K562 (cell line): Measurements from ENCODE around the gene MAGEB4. TPM values are rescaled to one million over a fixed set of nuclear protein-coding genes. Genes with fewer than 3 reads are reported as not detected.

ENCODE experiments used
- BDP1 ChIP-seq: IDR thresholded peaks from 3 replicates; pipeline ENCODE4 v1.6.1; 2011; ENCODE audit not compliant: insufficient read length, insufficient read depth
- BMI1 ChIP-seq: fragments of 150-350 bp; IDR thresholded peaks from 2 replicates; pipeline ENCODE4 v1.6.1; 2014; ENCODE audit warnings: low read length
- CBFA2T3 ChIP-seq: fragments of 450-650 bp; IDR thresholded peaks from 2 replicates; pipeline ENCODE4 v1.6.1; 2017
- CREB5 ChIP-seq: fragments of 250-450 bp; sonication (Bioruptor Pico); IDR thresholded peaks from 2 replicates; pipeline ENCODE4 v1.5.0; 2020; ENCODE audit warnings: mild to moderate bottlenecking
- ELK1 ChIP-seq: sonication (generic); formaldehyde crosslinking; IDR thresholded peaks from 2 replicates; pipeline ENCODE4 v1.8.1; 2022; ENCODE audit warnings: missing genetic modification reagents
- HSF4 ChIP-seq: fragments of 250-450 bp; sonication (Bioruptor Pico); IDR thresholded peaks from 2 replicates; pipeline ENCODE4 v2.1.2; 2022; ENCODE audit warnings: mild to moderate bottlenecking, moderate library complexity, borderline replicate concordance
- LCOR ChIP-seq: sonication (generic); formaldehyde crosslinking; IDR thresholded peaks from 2 replicates; pipeline ENCODE4 v1.8.0; 2022; ENCODE audit warnings: mild to moderate bottlenecking, missing genetic modification reagents
- MAFF ChIP-seq: IDR thresholded peaks from 2 replicates; pipeline ENCODE4 v1.6.1; 2012; ENCODE audit warnings: low read length, improper control_type of control experiment
- MCM2 ChIP-seq: fragments of 450-650 bp; IDR thresholded peaks from 2 replicates; pipeline ENCODE4 v1.6.1; 2017; ENCODE audit warnings: low read depth, mild to moderate bottlenecking
- NCOA4 ChIP-seq: fragments of 450-650 bp; IDR thresholded peaks from 2 replicates; pipeline ENCODE4 v1.6.1; 2018; ENCODE audit warnings: mild to moderate bottlenecking; ENCODE audit not compliant: partially characterized antibody
- NR2F6 ChIP-seq: fragments of 450-650 bp; formaldehyde crosslinking; IDR thresholded peaks from 2 replicates; pipeline ENCODE4 v1.4.0; 2020; ENCODE audit warnings: mild to moderate bottlenecking
- PCBP2 ChIP-seq: fragments of 200-400 bp; formaldehyde crosslinking; IDR thresholded peaks from 2 replicates; pipeline ENCODE4 v1.6.1; 2018; ENCODE audit warnings: low read length, low read depth, mild to moderate bottlenecking, moderate library complexity; ENCODE audit not compliant: poor library complexity, severe bottlenecking
- RAD51 ChIP-seq: fragments of 450-650 bp; IDR thresholded peaks from 2 replicates; pipeline ENCODE4 v1.7.1; 2016; ENCODE audit warnings: low read depth, mild to moderate bottlenecking, borderline replicate concordance
- USF1 ChIP-seq: sonication (generic); formaldehyde crosslinking; IDR thresholded peaks from 2 replicates; pipeline ENCODE4 v1.9.0; 2022; ENCODE audit warnings: mild to moderate bottlenecking, missing genetic modification reagents
- ZBTB11 ChIP-seq, 3 experiments: fragments of 200-800 bp in 1 of 3; fragments of 250-450 bp in 1 of 3; fragments of 450-650 bp in 1 of 3; sonication (Bioruptor Pico) in 1 of 3; sonication (Bioruptor generic) in 1 of 3; formaldehyde crosslinking in 1 of 3; IDR thresholded peaks; 2 replicates each; pipeline versions ENCODE4 v1.6.1 to v1.8.0; 2016 to 2022; ENCODE audit warnings: mild to moderate bottlenecking in 2 of 3, missing genetic modification characterization in 2 of 3, missing compliant biosample characterization in 1 of 3, moderate library complexity in 1 of 3
- ZNF12 ChIP-seq: sonication (generic); formaldehyde crosslinking; IDR thresholded peaks from 2 replicates; pipeline ENCODE4 v1.4.0; 2020; ENCODE audit warnings: mild to moderate bottlenecking, missing genetic modification reagents
- ZNF165 ChIP-seq: fragments of 250-450 bp; sonication (Bioruptor Pico); IDR thresholded peaks from 2 replicates; pipeline ENCODE4 v1.4.0; 2020; ENCODE audit warnings: borderline replicate concordance
- ZNF449 ChIP-seq: fragments of 250-450 bp; sonication (Bioruptor Pico); IDR thresholded peaks from 2 replicates; pipeline ENCODE4 v1.8.0; 2022; ENCODE audit warnings: moderate library complexity, mild to moderate bottlenecking, inconsistent platforms
- polyA plus RNA-seq, 8 experiments: library from polyadenylated mRNA; depleted of rRNA in 4 of 8; stranded (reverse) in 5 of 8; unstranded in 3 of 8; fragments of >200 nt; fragmentation: Nextera tagmentation in 2 of 8; fragmentation: Illumina TruSeq in 1 of 8; extraction: Ambion mirVana in 2 of 8; extraction: Trizol in 1 of 8; gene quantifications; 2 replicates each; pipeline versions ENCODE4 v1.2.1 to v1.2.3, GENCODE V29; 2011 to 2014; ENCODE audit warnings: inconsistent platforms in 1 of 8, missing spikeins in 1 of 8
- total RNA-seq, 7 experiments: library from RNA; depleted of rRNA in 6 of 7; stranded (reverse); fragments of >200 nt in 6 of 7; fragmentation: Illumina TruSeq in 2 of 7; extraction: Trizol in 2 of 7; gene quantifications; 2 replicates each; pipeline versions ENCODE4 v1.2.1 to v1.2.3, GENCODE V29; 2011 to 2021; ENCODE audit warnings: low replicate concordance in 1 of 7

The MAGEB4 gene
- total and polyA plus RNA-seq, 9 of the 15 experiments (the other 6 are each of a cell fraction or from before 2014, with no cell fraction given), result 0.04 to 0.09 (median 0.06) TPM; not detected in 6

- no peak for TF ChIP-seq ELK1 (CRISPR knock-in tag)
- TF ChIP-seq CREB5 (CRISPR knock-in tag), result no peak
- no peak for TF ChIP-seq MAFF
- TF ChIP-seq LCOR, result peak; percentile 57; the same call in 1 of the 2 replicates
- no peak for TF ChIP-seq NCOA4
- TF ChIP-seq RAD51, result no peak
- no peak for TF ChIP-seq PCBP2
- peak in 2 of 3 experiments; percentile 73 to 87; a peak in 4 of 6 replicates for TF ChIP-seq ZBTB11 (CRISPR knock-in tag; IDR thresholded peaks at IDR 0.05)
- no peak for TF ChIP-seq ZNF12 (CRISPR knock-in tag)
- TF ChIP-seq BDP1, result no peak
- TF ChIP-seq NR2F6, result no peak
- TF ChIP-seq BMI1, result no peak
- TF ChIP-seq CBFA2T3, result no peak
- no peak for TF ChIP-seq ZNF165 (CRISPR knock-in tag)
- no peak for TF ChIP-seq MCM2
- no peak for TF ChIP-seq HSF4 (CRISPR knock-in tag)
- no peak for TF ChIP-seq USF1 (CRISPR knock-in tag)
- no peak for TF ChIP-seq ZNF449 (CRISPR knock-in tag)
These were observed 5.1 kb downstream of the MAGEB4 start, which contains the start of gene MAGEB1 (continued) for GRCh38 chrX:30246769-30247489.
